PC-9 (cell line): ENCODE results near the gene HTRA1.

ENCODE experiments used
- EZH2 ChIP-seq: fragments of 200-600 bp; sonication (generic); IDR thresholded peaks from 2 replicates; pipeline ENCODE4 v1.8.0; 2017; ENCODE audit warnings: antibody characterized with exemption, low read depth
- TF ChIP-seq, protein P1 (sequence below): fragments of 200-600 bp; sonication (generic); conservative IDR thresholded peaks from 2 replicates; pipeline ENCODE4 v1.6.1; 2017; ENCODE audit warnings: mixed run types, antibody characterized with exemption, mild to moderate bottlenecking, moderate library complexity

GRCh38 chr10:122475100-122475499 lies 13.7 kb downstream of the HTRA1 start:
- TF ChIP-seq EZH2, result no peak
- TF ChIP-seq, protein P1, sequence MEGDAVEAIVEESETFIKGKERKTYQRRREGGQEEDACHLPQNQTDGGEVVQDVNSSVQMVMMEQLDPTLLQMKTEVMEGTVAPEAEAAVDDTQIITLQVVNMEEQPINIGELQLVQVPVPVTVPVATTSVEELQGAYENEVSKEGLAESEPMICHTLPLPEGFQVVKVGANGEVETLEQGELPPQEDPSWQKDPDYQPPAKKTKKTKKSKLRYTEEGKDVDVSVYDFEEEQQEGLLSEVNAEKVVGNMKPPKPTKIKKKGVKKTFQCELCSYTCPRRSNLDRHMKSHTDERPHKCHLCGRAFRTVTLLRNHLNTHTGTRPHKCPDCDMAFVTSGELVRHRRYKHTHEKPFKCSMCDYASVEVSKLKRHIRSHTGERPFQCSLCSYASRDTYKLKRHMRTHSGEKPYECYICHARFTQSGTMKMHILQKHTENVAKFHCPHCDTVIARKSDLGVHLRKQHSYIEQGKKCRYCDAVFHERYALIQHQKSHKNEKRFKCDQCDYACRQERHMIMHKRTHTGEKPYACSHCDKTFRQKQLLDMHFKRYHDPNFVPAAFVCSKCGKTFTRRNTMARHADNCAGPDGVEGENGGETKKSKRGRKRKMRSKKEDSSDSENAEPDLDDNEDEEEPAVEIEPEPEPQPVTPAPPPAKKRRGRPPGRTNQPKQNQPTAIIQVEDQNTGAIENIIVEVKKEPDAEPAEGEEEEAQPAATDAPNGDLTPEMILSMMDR, result no peak
